BJ (cell line): ENCODE results near the gene CAMK4. TPM values are rescaled to one million over a fixed set of nuclear protein-coding genes. Genes with fewer than 3 reads are reported as not detected.

Experiments
- CTCF ChIA-PET: fragments of 350-600 bp; formaldehyde crosslinking; extraction: SDS; loops from one replicate; lab custom pipeline; 2021; ENCODE audit warnings: antibody characterized with exemption, inconsistent platforms; lab: Yijun Ruan, JAX
- POLR2A ChIA-PET: fragments of 300-600 bp; sonication (Branson Sonifier 250); formaldehyde crosslinking; extraction: SDS; loops from one replicate; lab custom pipeline; 2021; ENCODE audit warnings: antibody characterized with exemption; lab: Charles Lee
- DNase-seq: peaks from one replicate; pipeline ENCODE4 v3.0.0-alpha.2; 2011; ENCODE audit warnings: low read depth
- H3K27me3 ChIP-seq: 2 replicates; pipeline ENCODE4 v1.6.0; 2011; ENCODE audit warnings: low read length; ENCODE audit not compliant: control insufficient read depth, insufficient read depth
- H3K36me3 ChIP-seq: 2 replicates; pipeline ENCODE4 v1.5.1; 2011; ENCODE audit warnings: low read length; ENCODE audit not compliant: control insufficient read depth, insufficient read depth
- H3K4me3 ChIP-seq: 2 replicates; pipeline ENCODE4 v1.5.1; 2011; ENCODE audit warnings: low read depth, mild to moderate bottlenecking, control low read depth, low read length
- CTCF ChIP-seq: IDR thresholded peaks from 2 replicates; pipeline ENCODE4 v1.5.1; 2011; ENCODE audit warnings: low read depth, mild to moderate bottlenecking, control low read depth, inconsistent platforms, low read length, moderate library complexity; ENCODE audit not compliant: insufficient read depth
- polyA plus RNA-seq: library from polyadenylated mRNA; depleted of rRNA; stranded (reverse); fragments of >200 nt; gene quantifications from 2 replicates; pipeline ENCODE4 v1.2.3, GENCODE V29; 2011

The CAMK4 gene
- polyA plus RNA-seq, 1 experiment, result 0.78 TPM

GRCh38 chr5:111236995-111237394, 12.8 kb downstream of the CAMK4 start:
- POLR2A ChIA-PET, result interaction anchor here (0.7 kb wide), 1 partner anchor 10 kb away, joined by 3 read pairs; no protein-coding TSS in a partner anchor

GRCh38 chr5:111237470-111237869, 13.3 kb downstream of the CAMK4 start:
- no peaks in the 10 kb centered on the region; the same call in 1 of the 2 replicates for H3K27me3 ChIP-seq
- no peak for DNase-seq
- TF ChIP-seq CTCF, result no peak
- ChIA-PET POLR2A (no interaction called here), CTCF (interaction anchor here (1.1 kb wide), 1 partner anchor 28 kb away, joined by 3 read pairs; no protein-coding TSS in a partner anchor)
- H3K36me3 ChIP-seq, result no peaks in the 10 kb centered on the region
- no peak overlapping the region for H3K4me3 ChIP-seq

More at GRCh38 chr5:111236995-111237394, 12.8 kb downstream of the CAMK4 start:
- no peaks in the 10 kb centered on the region; the same call in 1 of the 2 replicates for H3K27me3 ChIP-seq
- no peak for DNase-seq
- H3K4me3 ChIP-seq, result no peak overlapping the region
- CTCF ChIA-PET, result interaction anchor here (1.1 kb wide), 1 partner anchor 27 kb away, joined by 3 read pairs; no protein-coding TSS in a partner anchor
- H3K36me3 ChIP-seq, result no peaks in the 10 kb centered on the region
- no peak for TF ChIP-seq CTCF

GRCh38 chr5:111238431-111239225, 14.4 kb downstream of the CAMK4 start:
- Histone ChIP-seq H3K36me3 (no peaks in the 10 kb centered on the region), H3K27me3 (no peaks in the 10 kb centered on the region; the same call in 1 of the 2 replicates), H3K4me3 (no peak overlapping the region)
- POLR2A ChIA-PET, result no interaction called here
- CTCF ChIA-PET, result no interaction called here
- no peak for TF ChIP-seq CTCF
- DNase-seq, result no peak

- H3K27me3 ChIP-seq, result no peaks in the 10 kb centered on the region
- no peaks in the 10 kb centered on the region for H3K36me3 ChIP-seq
- H3K4me3 ChIP-seq, result no peak overlapping the region
- POLR2A ChIA-PET, result no interaction called here
- TF ChIP-seq CTCF, result no peak
- CTCF ChIA-PET, result no interaction called here
- no peak for DNase-seq
Measured at GRCh38 chr5:111241696-111242095, 17.5 kb downstream of the CAMK4 start.

GRCh38 chr5:111242606-111243005, 18.4 kb downstream of the CAMK4 start:
- no peak for DNase-seq
- no peak for TF ChIP-seq CTCF
- no peaks in the 10 kb centered on the region for H3K27me3 ChIP-seq
- H3K36me3 ChIP-seq, result no peaks in the 10 kb centered on the region
- no peak overlapping the region for H3K4me3 ChIP-seq
- ChIA-PET POLR2A (no interaction called here), CTCF (no interaction called here)
